Peyer's patch (tissue), 4 donors: Measurements from ENCODE around the gene GARS1. TPM values are rescaled to one million over a fixed set of nuclear protein-coding genes. Genes with fewer than 3 reads are reported as not detected.

Experiments
- DNase-seq, 3 donors: peaks; one replicate each; pipeline ENCODE4 v3.0.0-alpha.2; 2017 to 2019
- H3K27ac ChIP-seq, 4 donors: fragments of 200-600 bp; sonication (generic); one replicate each; pipeline ENCODE4 v1.5.1; 2016 to 2019
- H3K27me3 ChIP-seq, 2 donors: fragments of 200-600 bp; sonication (generic); one replicate each; pipeline ENCODE4 v1.5.1; 2019
- H3K36me3 ChIP-seq, 3 donors: fragments of 200-600 bp; sonication (generic); one replicate each; pipeline ENCODE4 v1.5.1; 2016 to 2019
- H3K4me1 ChIP-seq, 4 donors: fragments of 200-600 bp; sonication (generic); one replicate each; pipeline ENCODE4 v1.5.1; 2016 to 2019
- H3K4me3 ChIP-seq, 4 donors: fragments of 200-600 bp; sonication (generic); 1 replicate in 3 of 4; 2 replicates in 1 of 4; pipeline ENCODE4 v1.5.1; 2016 to 2019; ENCODE audit warnings: mild to moderate bottlenecking in 1 of 4
- H3K9me3 ChIP-seq, 4 donors: fragments of 200-600 bp; sonication (generic); one replicate each; pipeline ENCODE4 v1.5.1; 2016 to 2019; ENCODE audit warnings: mild to moderate bottlenecking in 1 of 4
- POLR2A ChIP-seq, 2 donors: fragments of 450-650 bp; IDR thresholded peaks; one replicate each; pipeline ENCODE4 v1.5.1; 2017; ENCODE audit warnings: antibody characterized with exemption in 2 of 2, mild to moderate bottlenecking in 2 of 2, moderate library complexity in 2 of 2
- total RNA-seq, 4 donors: library from RNA; depleted of rRNA; stranded (reverse); fragments of >200 nt; gene quantifications; one replicate each; pipeline ENCODE4 v1.1.0, GENCODE V29; 2016
- TF ChIP-seq, protein P1 (sequence below), 6 experiments: fragments of 450-650 bp in 4 of 6; fragments of 200-600 bp in 2 of 6; sonication (generic) in 1 of 6; IDR thresholded peaks; one replicate each; pipeline ENCODE4 v1.5.1; 2017 to 2019; ENCODE audit warnings: antibody characterized with exemption in 6 of 6, mild to moderate bottlenecking in 3 of 6, moderate library complexity in 1 of 6

The GARS1 gene
- total RNA-seq, 4 donors from 2014 or later: 50.4 to 77.8 (median 70.1) TPM

DNA sequence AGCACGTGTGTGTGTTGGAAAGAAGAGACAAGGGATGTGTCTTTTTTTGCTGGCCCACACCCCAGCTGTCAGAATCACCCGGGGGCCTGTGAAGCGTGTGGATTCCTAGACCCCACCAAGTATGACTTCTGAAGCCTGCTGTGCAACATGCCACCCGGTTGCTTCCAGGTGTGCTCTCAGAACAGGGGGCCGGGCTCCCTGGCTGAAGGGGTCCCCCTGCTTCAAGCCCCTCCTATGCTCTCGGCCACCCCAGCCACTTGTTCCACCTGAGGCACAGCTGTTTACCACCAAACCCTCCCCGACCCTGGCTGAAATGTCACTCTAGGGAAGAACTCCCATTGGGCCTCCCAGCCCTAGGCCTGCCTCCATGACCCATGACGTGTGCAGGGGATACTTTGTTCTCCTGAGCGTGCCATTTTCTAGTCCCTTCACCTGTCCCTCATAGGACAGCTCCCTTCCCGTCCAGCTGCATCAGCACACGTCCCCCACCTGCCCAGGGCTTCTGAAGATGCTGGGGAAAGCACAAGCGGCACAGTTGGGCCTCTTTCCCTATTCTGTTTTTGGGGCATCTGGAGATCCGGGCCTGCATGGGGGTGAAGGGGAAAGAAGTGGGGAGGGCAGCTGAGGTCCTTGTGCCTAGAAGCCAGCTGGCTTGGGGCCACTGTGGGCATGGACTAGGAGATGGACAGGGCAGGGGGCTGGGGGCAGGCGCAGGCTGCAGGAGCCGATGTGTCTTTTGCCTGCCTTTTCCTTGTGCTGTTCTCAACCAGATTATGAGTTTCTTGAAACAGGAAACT lies 54.3 kb downstream of the GARS1 start:
- H3K27ac ChIP-seq: no peak overlapping the region

GRCh38 chr7:30649717-30650420 lies 55.2 kb downstream of the GARS1 start:
- peak in 1 of 3 donors; percentile 9 for DNase-seq
- H3K9me3 ChIP-seq: no peaks in the 10 kb centered on the region
- TF ChIP-seq, protein P1, sequence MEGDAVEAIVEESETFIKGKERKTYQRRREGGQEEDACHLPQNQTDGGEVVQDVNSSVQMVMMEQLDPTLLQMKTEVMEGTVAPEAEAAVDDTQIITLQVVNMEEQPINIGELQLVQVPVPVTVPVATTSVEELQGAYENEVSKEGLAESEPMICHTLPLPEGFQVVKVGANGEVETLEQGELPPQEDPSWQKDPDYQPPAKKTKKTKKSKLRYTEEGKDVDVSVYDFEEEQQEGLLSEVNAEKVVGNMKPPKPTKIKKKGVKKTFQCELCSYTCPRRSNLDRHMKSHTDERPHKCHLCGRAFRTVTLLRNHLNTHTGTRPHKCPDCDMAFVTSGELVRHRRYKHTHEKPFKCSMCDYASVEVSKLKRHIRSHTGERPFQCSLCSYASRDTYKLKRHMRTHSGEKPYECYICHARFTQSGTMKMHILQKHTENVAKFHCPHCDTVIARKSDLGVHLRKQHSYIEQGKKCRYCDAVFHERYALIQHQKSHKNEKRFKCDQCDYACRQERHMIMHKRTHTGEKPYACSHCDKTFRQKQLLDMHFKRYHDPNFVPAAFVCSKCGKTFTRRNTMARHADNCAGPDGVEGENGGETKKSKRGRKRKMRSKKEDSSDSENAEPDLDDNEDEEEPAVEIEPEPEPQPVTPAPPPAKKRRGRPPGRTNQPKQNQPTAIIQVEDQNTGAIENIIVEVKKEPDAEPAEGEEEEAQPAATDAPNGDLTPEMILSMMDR (IDR thresholded peaks at IDR 0.05): no peak
- TF ChIP-seq POLR2A (IDR thresholded peaks at IDR 0.05): no peak

More for the DNA sequence above, 54.3 kb downstream of the GARS1 start:
- Histone ChIP-seq H3K4me1 (no peaks in the 10 kb centered on the region), H3K9me3 (no peaks in the 10 kb centered on the region), H3K27me3 (no peaks in the 10 kb centered on the region), H3K4me3 (no peak overlapping the region), H3K36me3 (no peaks in the 10 kb centered on the region)
- no peak for DNase-seq
- TF ChIP-seq, protein P1 (IDR thresholded peaks at IDR 0.05): no peak
- TF ChIP-seq POLR2A (IDR thresholded peaks at IDR 0.05): no peak

DNA sequence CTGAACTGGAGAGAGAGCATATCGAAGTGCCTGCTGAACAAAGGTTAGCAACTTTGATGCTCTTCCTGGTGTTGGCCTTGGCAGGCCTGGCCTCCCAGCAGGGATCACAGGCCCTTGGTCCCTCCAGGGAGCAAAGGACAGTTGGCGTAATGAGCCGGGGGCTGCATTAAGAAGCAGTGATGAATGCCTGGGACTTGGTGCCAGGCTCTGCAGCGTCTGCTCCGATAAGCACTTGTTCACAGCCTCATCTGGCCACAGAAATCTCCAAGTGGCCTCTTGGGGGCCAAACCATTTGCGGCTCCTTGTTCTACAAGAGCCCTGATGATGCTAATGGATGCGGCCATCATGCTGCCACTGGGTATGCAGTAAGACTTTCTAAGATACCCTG lies 55.7 kb downstream of the GARS1 start:
- TF ChIP-seq, protein P1 (IDR thresholded peaks at IDR 0.05): no peak
- no peak for TF ChIP-seq POLR2A (IDR thresholded peaks at IDR 0.05)
- Histone ChIP-seq H3K36me3 (no peaks in the 10 kb centered on the region), H3K9me3 (no peaks in the 10 kb centered on the region), H3K27me3 (no peaks in the 10 kb centered on the region), H3K4me3 (no peak overlapping the region), H3K27ac (no peak overlapping the region), H3K4me1 (no peaks in the 10 kb centered on the region)
- peak in 1 of 3 donors; percentile 24 for DNase-seq

More at GRCh38 chr7:30649717-30650420, 55.2 kb downstream of the GARS1 start:
- no peaks in the 10 kb centered on the region for H3K36me3 ChIP-seq
- H3K4me3 ChIP-seq: no peak overlapping the region
- H3K27ac ChIP-seq: no peak overlapping the region
- no peaks in the 10 kb centered on the region for H3K27me3 ChIP-seq
- no peaks in the 10 kb centered on the region for H3K4me1 ChIP-seq

DNA sequence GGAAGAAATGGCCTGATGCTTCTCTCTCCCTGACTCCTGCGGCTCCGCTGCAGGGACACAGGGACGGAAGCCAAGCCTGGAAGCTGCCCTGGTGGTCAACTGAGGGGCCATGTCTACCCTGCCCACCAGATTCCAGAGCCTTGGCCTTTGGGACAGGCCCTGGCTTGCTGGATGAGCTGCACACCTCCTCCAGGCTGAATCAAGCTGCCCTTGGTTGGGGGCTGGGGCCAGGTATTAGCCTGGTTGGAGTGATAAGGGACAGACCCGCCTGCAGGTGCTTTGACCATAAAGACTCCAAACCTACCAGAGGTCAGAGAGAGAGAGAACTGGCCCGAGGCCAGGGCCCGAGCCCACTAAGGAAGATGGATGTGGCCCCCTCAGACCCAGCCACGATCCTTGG lies 57.5 kb downstream of the GARS1 start:
- TF ChIP-seq POLR2A (IDR thresholded peaks at IDR 0.05): no peak
- TF ChIP-seq, protein P1 (IDR thresholded peaks at IDR 0.05): no peak
- H3K9me3 ChIP-seq: no peaks in the 10 kb centered on the region
- H3K27me3 ChIP-seq: no peaks in the 10 kb centered on the region
- H3K27ac ChIP-seq: no peak overlapping the region
- no peaks in the 10 kb centered on the region for H3K4me1 ChIP-seq
- DNase-seq: peak in 1 of 3 donors; percentile 27
- H3K36me3 ChIP-seq: no peaks in the 10 kb centered on the region
- H3K4me3 ChIP-seq: no peak overlapping the region

DNA sequence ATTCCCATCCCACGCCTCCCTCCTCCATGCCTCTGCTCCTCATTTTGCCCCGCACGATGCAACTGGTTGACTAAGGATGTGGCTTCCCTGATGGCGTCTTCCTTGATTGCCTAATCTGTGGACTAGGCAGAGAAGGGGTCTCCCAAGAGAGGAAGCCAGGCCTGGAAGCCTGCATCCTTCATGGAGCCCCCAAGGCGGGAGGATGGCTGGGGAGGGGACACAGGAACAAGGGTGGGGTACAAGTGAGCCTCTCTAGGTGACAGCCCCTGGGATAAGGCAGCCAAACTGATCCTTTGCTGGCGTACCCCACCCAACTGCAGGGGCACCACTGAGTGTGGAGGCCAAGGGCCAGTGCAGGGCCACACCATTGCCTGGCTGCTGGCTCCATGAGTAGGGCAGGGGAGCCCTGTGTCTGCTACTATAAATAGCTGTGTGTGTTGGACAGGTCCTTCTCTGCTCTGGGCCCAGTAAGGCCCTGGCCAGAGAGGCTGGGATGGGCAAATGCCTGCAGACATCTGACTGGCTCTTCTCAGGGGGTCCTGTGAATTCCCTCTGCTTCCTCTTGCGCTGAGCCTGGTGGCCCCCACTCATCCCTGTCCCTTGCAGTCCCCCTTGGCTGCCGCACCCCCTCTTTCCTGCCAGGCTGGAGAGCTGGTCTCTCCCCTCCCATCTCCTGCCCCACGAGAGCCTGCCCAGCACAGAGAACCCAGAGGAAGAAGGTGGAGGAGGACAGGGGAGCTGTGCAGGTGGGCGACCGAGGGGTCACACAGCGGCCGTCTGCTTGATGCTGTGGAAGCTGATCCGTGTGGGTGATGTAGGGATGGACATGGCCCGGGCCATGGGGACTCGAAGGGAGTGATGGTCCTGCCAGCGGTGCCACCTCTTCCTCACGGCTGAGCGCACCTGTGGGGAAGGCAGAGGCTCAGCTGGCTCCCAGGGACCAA lies 58.3 kb downstream of the GARS1 start:
- no peaks in the 10 kb centered on the region for H3K4me1 ChIP-seq
- no peak overlapping the region for H3K27ac ChIP-seq
- no peak overlapping the region for H3K4me3 ChIP-seq
- H3K36me3 ChIP-seq: no peaks in the 10 kb centered on the region
- no peaks in the 10 kb centered on the region for H3K27me3 ChIP-seq
- peak in 1 of 3 donors; percentile 26 for DNase-seq
- no peak for TF ChIP-seq POLR2A (IDR thresholded peaks at IDR 0.05)
- TF ChIP-seq, protein P1 (IDR thresholded peaks at IDR 0.05): no peak
- H3K9me3 ChIP-seq: no peaks in the 10 kb centered on the region
